Germinal center (tissue), 1 donor: ENCODE results near the gene BHMT2.
A peak's percentile ranks its signal among the peaks of the same experiment; 100 is the strongest.

ENCODE experiments used
- DNase-seq: peaks from one replicate; pipeline ENCODE4 v3.0.0; 2012; ENCODE audit warnings: mixed read lengths, low spot score

BHMT2 gene

DNA sequence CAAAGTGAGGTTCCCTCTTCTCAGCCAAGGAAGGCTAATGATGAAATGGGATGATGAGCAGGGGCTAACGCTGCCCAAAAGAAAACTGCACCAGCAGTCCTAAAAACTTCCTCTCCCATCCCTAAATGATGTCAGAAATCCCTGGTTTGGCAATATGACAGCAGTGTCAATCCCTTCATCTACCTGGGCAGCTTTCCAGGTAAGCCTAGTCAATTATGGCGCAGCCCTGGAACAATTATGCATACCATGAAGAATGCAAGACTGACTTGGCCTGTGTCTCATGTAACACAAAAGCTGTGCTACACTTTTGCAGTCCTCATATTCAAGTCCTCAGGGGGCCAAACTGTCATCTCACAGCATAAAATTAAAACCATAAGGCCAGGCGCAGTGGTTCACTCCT is 7.1 kb upstream of the BHMT2 start:
- no peak for DNase-seq

DNA sequence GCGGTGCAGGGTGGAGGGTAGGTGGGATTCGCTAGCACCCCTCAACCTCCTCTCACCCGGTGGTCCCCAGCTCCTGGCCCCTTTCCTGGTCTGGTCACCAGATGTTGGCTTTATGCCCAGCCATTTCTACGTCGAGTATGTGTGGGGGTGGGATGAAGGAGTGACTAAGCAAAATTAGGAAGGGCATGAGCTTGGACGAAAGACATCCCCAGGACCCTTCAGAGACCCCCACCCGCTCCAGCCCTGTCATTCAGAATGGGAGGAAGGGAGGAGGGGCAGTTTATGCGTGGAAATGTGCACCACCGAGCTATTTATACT is 742 bp downstream of the BHMT2 start:
- no peak for DNase-seq

DNA sequence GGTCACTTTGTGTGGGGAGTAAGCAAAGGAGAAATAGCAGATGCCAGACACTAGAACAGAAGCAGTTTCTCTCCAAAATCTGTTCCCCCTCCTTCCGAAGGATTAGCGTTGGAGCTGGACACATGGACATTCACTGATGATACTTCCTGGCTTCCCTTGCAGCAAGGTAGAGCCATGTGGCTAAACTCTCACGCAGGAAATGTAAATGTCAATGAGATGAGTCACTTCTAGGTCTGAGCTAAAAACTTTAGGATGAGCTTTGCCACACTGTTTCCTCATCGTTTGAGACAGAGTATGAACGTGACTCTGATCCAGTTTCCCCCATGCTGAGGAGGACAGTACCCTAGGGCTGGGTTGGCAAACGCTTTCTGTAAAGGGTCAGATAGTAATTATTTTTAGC is 5.1 kb downstream of the BHMT2 start:
- no peak for DNase-seq

DNA sequence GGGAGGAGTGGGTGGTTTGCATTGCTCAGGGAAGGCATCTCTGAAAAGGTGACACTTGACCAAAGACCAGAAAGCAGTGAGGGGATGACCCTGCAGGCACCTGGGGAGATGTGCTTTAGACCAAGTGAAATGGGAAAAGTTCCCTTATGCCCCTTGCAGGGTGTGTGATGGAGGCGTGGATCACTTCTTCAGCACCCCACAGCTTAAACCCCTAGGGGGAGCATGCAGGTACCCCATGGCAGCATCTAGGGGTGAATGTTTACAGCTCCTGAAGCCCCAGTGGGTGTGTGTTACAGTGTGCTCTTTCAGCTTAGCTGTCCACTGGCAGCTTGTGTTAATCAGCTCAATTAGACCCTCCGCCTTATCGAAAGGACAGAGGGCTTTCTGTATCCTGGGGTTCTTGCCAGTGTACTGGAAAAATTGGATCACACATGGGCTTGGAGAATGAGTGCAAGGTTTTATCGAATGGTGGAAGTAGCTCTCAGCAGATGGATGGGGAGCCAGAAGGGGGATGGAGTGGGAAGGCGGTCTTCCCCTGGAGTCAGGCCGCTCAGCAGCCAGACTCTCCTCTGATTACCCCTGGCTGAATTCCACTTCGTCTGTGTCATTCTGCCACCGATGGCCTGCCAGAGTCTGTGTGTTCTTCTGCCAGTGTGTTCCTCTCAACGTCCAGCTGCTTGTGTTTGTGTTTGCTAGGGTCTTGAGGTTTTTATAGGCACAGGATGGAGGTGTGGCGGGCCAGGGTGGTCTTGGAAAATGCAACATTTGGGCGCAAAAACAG is 6.3 kb downstream of the BHMT2 start:
- DNase-seq = no peak

DNA sequence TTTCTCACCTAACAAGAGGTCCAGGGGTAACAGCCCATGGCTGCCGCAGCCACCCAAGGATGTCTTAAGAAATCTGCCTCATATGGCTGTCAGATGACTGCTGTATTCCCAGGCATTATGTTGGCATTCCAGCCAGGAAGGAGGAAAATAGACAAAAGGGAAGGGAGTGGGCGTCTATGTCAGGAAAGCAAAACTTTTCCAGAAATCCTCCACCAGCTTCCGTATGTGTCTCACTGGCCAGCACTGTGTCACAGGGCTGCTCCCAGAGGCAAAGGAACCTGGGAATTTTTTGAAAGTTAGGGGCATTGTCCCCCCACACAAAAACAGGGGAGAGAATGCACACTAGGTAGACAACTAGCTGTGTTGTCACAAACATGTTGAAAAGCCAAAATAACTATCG is 7.3 kb downstream of the BHMT2 start:
- DNase-seq = no peak

DNA sequence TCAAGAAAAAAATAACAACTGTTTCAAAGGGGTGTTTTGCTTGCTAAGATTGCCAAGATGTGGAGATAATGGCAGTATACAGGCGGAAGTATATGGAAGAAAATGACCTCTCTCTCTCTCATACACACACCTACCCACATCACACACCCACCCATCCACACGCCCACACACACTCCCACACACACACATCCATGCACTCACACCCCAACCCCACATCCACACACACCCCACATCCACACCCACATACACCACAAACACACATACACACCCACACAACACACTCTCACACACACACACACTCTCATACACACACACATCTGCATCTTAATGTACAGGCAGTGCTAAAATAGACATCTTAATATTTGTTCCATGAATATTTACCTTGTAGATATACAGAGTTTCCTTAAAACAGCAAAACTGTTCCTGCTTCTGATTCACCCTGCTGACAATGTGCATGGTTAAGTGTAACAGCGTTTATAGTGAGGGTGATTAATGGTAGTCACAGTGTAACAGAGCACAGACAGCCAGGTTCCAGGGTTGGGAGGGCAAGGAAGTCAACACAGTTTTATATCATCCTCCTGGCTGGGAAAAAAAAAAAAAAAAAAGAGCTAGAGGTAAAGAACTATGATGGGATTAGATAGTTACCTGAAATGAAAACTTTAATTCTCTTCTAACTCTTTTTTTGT is 8.3 kb downstream of the BHMT2 start:
- DNase-seq = no peak

DNA sequence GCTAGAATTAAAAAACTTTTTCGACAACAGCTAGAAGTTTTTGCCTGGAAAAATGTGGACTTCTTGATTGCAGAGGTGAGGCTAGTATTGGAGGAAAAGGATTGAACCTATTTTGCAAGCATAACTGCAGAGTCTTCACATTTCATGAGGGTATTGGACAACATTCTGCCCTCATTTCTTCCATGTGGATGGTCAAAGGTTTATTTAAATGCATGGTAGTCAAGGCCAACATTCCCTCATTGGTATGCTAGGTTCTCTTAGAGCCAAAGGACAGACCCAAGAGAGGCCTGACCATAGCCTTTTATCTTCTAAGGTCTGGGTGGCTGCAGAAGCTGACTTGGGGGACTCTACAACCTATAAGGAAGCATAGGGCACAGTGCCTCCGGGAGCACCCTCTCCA is 11.2 kb downstream of the BHMT2 start:
- DNase-seq = no peak

DNA sequence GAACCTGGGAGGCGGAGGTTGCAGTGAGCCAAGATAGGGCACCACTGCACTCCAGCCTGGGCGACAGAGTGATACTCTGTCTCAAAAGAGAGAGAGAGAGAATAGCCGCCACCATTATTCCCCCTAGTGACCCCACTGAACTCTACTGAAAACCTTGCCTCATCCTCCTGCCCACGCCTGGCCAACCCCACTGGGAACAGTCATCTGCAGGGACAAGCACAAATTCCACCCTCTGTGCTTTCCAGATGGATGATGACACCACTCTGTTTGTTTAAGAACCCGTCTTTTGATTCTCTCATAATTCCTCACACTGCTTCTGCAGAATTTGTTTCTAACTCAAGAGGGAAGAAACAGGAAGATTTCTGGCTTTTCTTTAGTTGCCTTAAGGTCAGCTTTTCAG is 12.2 kb downstream of the BHMT2 start:
- DNase-seq = no peak

DNA sequence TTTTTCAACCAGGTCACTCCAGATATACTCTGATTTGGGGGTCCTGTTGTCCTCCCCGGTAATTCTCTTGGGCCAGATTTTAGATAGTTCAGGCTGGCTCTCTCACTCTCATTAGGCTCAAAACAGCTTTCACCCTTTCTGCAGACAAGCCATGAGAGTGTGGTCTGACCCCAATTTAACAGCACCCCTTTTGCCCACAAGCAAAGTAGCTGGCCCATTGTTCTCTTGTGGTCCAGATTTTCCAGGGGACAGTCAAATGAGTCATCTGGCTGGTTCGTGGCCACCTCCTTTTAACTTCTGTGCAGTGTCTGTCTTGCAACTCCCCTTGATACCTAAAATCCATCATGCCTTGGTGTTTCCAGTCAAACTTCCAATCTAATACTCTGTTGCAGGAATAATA is 16.5 kb downstream of the BHMT2 start:
- no peak for DNase-seq

DNA sequence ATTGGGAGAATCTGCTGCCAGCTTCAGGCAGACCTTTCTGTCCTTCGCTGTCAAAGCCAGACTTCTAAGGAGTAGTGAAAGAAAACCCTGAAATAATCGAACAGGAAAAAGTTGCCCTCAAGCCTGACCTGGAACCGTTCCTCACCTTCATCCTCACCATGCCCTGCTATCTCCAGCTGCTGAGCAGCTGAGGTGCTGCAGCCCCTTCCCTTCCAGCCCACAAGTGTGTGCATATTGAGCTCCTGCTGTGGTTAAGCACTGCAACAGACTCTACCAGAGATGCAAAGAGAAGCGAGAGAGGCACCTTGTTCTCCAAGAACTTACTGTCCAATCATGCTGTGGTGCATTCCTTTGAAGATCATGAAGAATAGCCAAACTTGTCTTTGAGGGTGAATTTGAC is 18.9 kb downstream of the BHMT2 start:
- DNase-seq = no peak

DNA sequence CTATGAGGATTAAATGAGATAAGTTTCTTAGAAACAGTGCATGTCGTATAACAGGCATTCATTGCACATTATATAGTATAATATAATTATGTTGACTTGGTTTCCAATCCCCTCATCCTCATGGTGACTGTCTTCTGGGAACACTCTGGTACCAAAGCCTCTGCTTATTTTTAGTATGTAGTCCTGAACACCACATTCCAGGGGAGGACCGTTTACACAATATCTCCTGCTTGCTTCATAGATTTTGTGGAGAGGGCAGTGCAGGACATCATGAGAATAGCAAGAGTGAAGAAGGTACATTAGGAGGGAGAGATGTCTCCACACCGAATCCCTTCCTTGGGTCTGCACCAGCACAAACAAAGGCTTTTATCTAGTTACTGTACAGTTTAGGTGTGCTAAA is 21.5 kb downstream of the BHMT2 start:
- DNase-seq = no peak

DNA sequence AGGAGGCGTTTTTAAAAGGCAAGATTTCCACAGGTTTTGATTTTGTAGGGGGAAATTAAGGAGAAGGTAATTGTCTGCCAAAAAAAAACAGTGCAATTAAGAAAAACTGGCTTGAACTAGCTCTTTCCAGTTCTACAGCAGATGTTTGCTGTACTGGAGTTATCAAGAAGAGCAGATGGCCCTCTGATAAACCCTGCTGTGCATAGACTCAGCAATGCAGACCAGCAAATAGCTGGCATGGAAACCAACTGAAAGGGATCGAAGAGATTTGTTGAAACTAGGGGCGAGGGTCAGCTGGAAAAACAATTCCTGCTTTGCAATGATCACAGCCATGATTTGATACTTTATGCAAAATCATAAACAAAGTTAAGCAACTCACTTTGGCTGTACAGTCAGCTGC is 24.2 kb downstream of the BHMT2 start:
- DNase-seq = no peak

DNA sequence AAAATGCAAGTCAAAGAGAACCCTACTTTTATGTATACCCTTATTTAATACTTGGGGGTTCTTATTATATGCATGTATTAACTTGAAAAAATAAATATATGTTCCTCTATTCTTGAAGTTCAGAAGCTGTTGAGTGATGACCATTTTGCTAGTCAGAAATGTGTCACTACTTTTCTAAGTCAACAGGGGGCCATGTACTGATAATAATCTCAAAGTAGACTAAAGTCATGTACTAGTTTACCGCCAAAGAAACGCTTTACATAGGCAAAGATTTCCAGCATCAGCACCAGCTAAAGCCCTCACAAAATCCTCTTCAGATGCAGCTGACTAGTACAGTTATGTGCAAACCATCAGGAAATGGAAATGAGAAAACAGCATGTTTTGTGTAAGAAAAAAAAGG is 36.3 kb downstream of the BHMT2 start:
- DNase-seq = no peak

DNA sequence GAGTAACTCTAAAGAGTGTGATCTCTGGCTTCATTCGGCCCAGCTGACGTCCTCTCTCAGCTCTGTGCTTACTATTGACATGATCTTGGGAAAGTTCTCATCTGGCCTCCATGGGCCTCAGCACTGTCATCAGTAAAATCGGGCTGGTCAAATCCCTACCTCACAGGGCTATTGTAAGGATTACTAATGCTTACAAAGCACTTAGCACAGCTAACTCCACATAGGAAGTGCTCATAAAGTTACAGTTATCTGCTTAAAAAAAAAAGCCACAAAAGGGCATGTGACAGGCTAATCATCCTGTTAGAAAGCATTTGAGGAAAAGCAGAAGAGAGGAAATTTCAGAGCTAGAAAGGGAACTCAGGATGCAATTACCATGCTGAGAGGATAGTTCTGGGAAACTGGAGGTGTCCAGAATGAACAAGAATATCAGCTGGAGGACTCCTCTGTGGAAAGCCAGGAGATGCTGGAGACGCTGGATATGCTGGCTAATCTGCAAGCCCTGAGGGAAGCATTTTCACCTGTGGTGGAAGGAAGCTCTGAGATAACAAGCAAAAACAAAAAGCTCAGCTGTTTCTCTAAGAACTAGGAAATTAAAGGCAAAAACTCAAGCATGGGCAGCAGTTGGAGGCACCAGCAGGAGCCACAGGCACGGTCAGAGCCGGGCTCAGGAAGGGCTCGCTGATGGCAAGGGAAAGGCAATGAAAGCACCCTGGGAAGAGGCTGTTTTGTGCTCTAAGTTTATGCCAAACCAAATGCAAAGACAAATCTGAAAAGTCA is 37.6 kb downstream of the BHMT2 start:
- no peak for DNase-seq

DNA sequence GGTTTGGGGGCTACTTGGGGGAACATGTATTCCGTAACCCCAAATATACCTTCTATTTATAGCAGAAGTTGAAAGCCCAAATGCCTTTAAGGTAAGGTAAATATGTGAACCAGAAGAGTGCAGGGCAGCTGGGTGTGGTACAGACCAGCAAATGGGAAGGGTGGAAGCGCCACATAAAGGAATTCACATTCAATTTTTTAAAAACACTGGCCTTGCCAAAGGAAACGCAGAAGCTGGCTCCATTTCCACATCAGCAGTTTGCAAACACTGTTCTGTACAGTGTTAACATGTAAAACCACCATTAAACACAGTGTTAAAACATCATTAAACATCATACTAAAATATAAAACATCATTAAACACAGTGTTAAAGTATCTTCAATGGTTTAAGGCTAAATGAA is 38.5 kb downstream of the BHMT2 start:
- DNase-seq = no peak

DNA sequence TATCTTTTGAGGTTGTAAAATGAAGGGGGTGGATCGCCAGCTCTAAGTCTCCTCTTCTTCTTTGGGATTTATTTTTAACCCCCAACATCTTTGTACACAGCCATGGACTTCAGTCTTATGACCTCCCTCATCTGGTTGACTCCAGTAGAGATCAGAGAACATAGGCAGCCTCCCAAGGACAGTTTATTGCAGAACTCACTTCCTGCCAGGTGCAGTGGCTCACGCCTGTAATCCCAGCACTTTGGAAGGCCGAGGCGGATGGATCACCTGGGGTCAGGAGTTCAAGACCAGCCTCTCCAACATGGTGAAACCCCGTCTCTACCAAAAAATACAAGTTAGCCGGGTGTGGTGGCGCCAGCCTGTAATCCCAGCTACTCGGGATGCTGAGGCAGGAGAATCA is 39.2 kb downstream of the BHMT2 start:
- no peak for DNase-seq

DNA sequence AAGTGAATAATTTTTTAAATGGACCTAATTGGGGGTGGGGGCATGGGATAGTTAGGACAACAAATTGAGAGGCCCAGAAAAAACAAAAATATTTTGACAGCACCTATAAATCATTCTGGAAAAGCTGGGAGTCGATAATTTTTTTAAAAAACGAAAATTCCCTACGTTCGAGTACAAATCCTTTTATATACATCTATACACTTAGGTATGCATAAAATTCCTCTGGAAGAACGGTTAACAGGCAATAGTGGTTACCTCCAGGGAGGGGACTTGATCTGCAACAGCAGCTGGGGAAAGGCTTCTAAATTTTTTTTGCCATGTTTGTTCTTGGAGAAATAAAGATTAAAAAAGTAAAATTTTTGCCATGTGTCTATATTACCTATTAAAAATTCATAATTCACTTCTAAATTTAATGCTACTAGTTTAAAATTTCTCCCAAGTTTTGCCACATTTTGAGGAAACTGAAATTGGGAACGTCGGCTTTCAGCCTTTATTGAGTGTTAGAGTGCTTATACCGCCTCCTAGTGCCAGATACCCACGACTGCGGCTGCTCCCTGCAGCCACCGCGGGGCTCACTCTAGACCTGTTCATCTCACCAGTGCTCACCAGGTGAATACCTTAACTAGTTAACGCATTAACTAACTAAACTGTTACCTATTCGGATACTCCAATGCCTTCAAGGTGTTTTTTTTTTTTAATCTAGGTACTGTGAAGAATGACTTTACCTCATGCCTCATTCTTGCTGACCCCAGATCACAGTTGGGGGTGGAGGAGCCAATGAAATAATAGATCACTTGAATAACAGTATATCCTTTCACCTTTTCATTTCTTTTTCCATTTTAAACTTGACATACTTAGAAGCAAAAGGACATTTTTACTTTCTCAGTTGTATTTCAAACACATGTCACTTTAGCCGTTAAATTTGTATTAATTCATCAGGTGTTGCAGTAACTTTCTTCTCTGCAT is 40.2 kb downstream of the BHMT2 start:
- peak; percentile 22 for DNase-seq

DNA sequence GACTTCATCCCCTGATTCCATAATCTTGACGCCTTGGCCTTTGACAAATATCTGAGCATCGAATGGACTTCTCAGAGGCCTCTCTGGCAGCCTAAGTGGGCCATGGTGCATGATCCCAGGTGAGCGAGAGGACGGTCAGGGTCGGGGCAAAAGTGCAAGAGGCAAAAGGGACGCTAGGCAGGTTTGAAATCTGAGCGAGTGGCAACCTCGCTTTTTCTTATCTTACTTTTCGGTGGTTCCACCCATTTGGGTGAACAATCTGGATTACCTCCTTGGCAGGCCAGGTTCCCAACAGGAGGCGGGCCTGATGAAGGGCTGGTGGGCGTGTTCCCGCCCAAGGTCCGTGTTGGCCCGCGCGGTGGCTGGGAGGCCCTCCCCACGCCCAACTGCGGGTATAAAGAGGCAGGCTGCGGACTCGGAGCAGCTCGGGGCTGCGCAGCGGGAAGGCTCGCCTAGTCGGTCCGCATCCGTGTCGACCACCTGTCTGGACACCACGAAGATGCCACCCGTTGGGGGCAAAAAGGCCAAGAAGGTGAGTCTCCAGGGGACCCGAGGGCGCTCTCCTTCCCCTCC is 41.9 kb downstream of the BHMT2 start, which contains the start of gene BHMT:
BHMT (plus strand) TSS at position 423 of the 573 bp plus-strand sequence; CDS start at position 500, 77 bp downstream.
- DNase-seq = no peak

DNA sequence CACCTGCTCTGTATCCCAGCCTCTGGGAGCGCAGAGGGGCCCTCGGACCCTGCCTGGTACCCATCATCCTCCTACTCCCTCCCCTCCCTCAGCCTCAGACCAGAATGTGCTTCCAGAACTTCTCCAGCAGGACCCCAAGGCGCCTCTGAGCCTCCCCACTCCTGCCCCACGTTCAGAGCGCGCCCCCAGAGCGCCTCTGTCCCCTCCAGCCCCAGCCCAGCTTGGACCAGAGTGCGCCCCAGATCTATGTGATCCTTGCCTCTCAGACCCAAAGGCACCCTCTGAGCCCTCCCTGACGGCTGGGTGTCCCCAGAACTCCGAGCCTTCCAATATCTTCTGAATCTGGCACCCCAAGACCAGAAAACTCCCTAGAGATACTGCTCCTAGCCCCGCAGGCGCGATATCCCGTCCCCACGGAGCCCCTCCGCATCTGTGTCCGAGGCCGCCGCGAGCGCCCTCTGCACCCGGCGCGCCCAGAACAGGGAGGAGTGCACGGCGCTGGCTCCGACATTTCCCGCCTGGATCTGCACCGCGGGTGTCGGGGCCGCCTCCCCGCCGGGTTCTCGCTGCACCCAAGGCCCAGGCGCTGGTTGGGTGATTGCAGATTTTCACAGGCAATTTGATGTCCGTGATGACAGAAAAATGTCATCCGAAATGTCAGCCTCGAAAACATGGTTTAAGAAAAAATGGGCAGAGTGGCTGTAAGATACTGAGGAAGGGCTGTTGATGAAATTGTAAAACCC is 42.6 kb downstream of the BHMT2 start:
- DNase-seq = no peak

DNA sequence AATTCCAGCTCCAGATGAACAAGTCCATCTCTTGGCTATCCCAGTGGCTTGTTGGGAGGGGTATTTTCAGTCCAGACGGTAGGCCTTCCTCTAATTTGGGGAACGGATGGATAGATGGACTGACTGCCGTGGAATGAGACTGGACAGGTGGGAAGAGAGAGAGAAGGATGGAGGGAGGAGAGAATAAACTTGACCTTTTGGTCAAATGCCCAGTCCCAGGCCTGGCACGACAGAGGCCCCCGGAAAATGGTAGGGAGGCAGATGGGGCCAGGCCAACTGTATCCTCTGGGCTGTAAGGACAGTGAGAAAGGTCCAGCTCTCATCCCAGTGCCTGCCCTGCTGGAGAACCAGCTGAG is 43.1 kb downstream of the BHMT2 start:
- no peak for DNase-seq

DNA sequence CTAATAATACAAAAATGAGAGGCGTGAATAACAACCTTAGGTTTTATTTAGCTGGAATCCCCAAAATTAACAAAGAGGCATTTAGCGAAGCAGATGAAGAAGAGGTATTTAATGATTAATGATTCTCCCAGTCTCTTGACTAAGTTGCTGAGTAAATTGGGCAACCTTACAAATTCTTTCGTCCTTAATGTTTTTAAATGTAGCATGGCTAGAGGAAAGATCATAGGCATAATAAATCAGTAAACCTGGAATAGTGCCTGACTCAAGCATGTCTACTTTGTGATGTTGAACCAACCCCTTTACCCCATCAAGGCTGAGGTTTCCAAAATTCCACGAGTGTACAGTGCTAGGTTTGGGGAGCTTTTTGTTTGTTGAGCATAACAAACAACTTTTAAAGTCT is 49.9 kb downstream of the BHMT2 start:
- DNase-seq = no peak
